CD4-positive, alpha-beta T cell (primary cell): Measurements from ENCODE around the gene WIZ. TPM values are rescaled to one million over a fixed set of nuclear protein-coding genes. Genes with fewer than 3 reads are reported as not detected.
"Not testable (repeated sequence)": the region's sequence is repeated elsewhere in the genome, so short reads cannot be mapped to it uniquely, and the experiment has no call there.

Experiments
- ATAC-seq: fragments of 200-7000 bp; cut with Tn5 transposase; one replicate; pipeline ENCODE4 v1.10.0; 2022; ENCODE audit warnings: mild to moderate bottlenecking; ENCODE audit not compliant: poor library complexity
- CTCF ChIA-PET: fragments of 350-600 bp; sonication (Branson Sonifier 250); formaldehyde crosslinking; loops from one replicate; lab custom pipeline; 2021; ENCODE audit warnings: antibody characterized with exemption, inconsistent platforms; lab: Charles Lee
- POLR2A ChIA-PET: fragments of 350-600 bp; sonication (Branson Sonifier 250); formaldehyde crosslinking; loops from one replicate; lab custom pipeline; 2021; ENCODE audit warnings: antibody characterized with exemption, inconsistent platforms; lab: Charles Lee
- DNase-seq, 14 experiments: peaks; one replicate each; pipeline ENCODE4 v3.0.0-alpha.2; 2013 to 2020; ENCODE audit warnings: mixed read lengths in 2 of 14
- H3K27ac ChIP-seq, 2 donors: one replicate each; pipeline versions ENCODE4 v1.5.1 to v1.7.0; 2013; ENCODE audit warnings: low read length in 2 of 2, low read depth in 1 of 2, mild to moderate bottlenecking in 1 of 2
- H3K27me3 ChIP-seq, 2 experiments: 1 replicate in 1 of 2; 2 replicates in 1 of 2; pipeline versions ENCODE4 v1.6.1 to v1.7.0; 2013; ENCODE audit warnings: low read length in 2 of 2, control low read depth in 1 of 2, mild to moderate bottlenecking in 1 of 2, moderate library complexity in 1 of 2; ENCODE audit not compliant: insufficient read depth in 2 of 2, control insufficient read depth in 1 of 2
- H3K36me3 ChIP-seq: one replicate; pipeline ENCODE4 v1.6.1; 2013; ENCODE audit warnings: low read length, control low read depth; ENCODE audit not compliant: insufficient read depth
- H3K4me1 ChIP-seq: one replicate; pipeline ENCODE4 v1.6.1; 2013; ENCODE audit warnings: low read length, control low read depth; ENCODE audit not compliant: insufficient read depth
- H3K4me3 ChIP-seq: one replicate; pipeline ENCODE4 v1.5.1; 2013; ENCODE audit warnings: mild to moderate bottlenecking, low read length, moderate library complexity
- H3K9me3 ChIP-seq, 2 experiments: 1 replicate in 1 of 2; 2 replicates in 1 of 2; pipeline versions ENCODE4 v1.6.1 to v1.7.0; 2013; ENCODE audit warnings: low read length in 2 of 2, mild to moderate bottlenecking in 2 of 2, control low read depth in 1 of 2, moderate library complexity in 1 of 2; ENCODE audit not compliant: control insufficient read depth in 1 of 2, insufficient read depth in 1 of 2
- H3K27ac Mint-ChIP-seq: one replicate; pipeline ENCODE4 v1.8.0; 2020; ENCODE audit warnings: mixed read lengths
- H3K27me3 Mint-ChIP-seq: one replicate; pipeline ENCODE4 v1.8.0; 2021; ENCODE audit warnings: mixed read lengths
- H3K36me3 Mint-ChIP-seq: one replicate; pipeline ENCODE4 v1.8.0; 2021; ENCODE audit warnings: low read depth, mixed read lengths
- H3K4me1 Mint-ChIP-seq: one replicate; pipeline ENCODE4 v1.8.0; 2021; ENCODE audit warnings: low read depth, mixed read lengths
- H3K4me3 Mint-ChIP-seq: one replicate; pipeline ENCODE4 v1.8.0; 2020; ENCODE audit warnings: mild to moderate bottlenecking, mixed read lengths
- H3K9me3 Mint-ChIP-seq: one replicate; pipeline ENCODE4 v1.8.0; 2020; ENCODE audit warnings: mixed read lengths
- CTCF ChIP-seq: fragments of 200-600 bp; IDR thresholded peaks from one replicate; pipeline ENCODE4 v1.8.0; 2022; ENCODE audit warnings: antibody characterized with exemption, mild to moderate bottlenecking
- intact Hi-C, 2 experiments: fragments of 100-400 bp; cut with DNase I in 1 of 2; cut with micrococcal nuclease in 1 of 2; formaldehyde crosslinking; loops; one replicate each; pipeline versions ENCODE4 v1.15.1 to v1.9.0; 2023 to 2025; cut with DNase I, micrococcal nuclease
- total RNA-seq, 174 experiments: library from RNA in 2 of 174; stranded (reverse) in 2 of 174; gene quantifications; one replicate each; pipeline ENCODE4 v1.2.3 and lab custom pipeline; 2021 to 2026

The WIZ gene
- total RNA-seq, 2 experiments from 2014 or later: 12.9 to 14.3 TPM

GRCh38 chr19:15476325-15476724, 26.6 kb upstream of the WIZ start:
- H3K27ac Mint-ChIP-seq: no peak overlapping the region
- ChIA-PET CTCF (interaction anchor here (1.6 kb wide), 1 partner anchor 79 kb away, joined by 3 read pairs; no protein-coding TSS in a partner anchor), POLR2A (interaction anchor here (2.6 to 3.4 kb wide), 2 partner anchors 13 to 75 kb away, joined by 7 to 17 read pairs; partner anchors contain the start of gene RASAL3)
- no peaks in the 10 kb centered on the region for H3K9me3 Mint-ChIP-seq
- no peaks in the 10 kb centered on the region for H3K36me3 Mint-ChIP-seq
- DNase-seq (no peak), ATAC-seq (no peak)
- no peaks in the 10 kb centered on the region for H3K36me3 ChIP-seq
- H3K27ac ChIP-seq: no peak overlapping the region
- no peak for TF ChIP-seq CTCF
- H3K4me3 ChIP-seq: no peak overlapping the region
- peaks cover 41% of the 10 kb centered on the region for H3K4me1 Mint-ChIP-seq
- H3K9me3 ChIP-seq: peaks cover 0 to 9% of the 10 kb centered on the region in 2 experiments
- H3K27me3 Mint-ChIP-seq: no peaks in the 10 kb centered on the region
- H3K4me3 Mint-ChIP-seq: no peak overlapping the region
- H3K27me3 ChIP-seq: no peaks in the 10 kb centered on the region
- intact Hi-C loops: loop anchor here in 1 of 2 experiments (5.0 kb wide), 1 partner anchor 56 kb away; no protein-coding TSS in a partner anchor
- H3K4me1 ChIP-seq: peaks cover 37% of the 10 kb centered on the region

GRCh38 chr19:15475611-15476010, 25.9 kb upstream of the WIZ start:
- ChIA-PET POLR2A (no interaction called here), CTCF (interaction anchor here (1.6 kb wide), 1 partner anchor 80 kb away, joined by 3 read pairs; no protein-coding TSS in a partner anchor)
- Histone ChIP-seq H3K4me3 (no peak overlapping the region), H3K4me1 (peaks cover 37% of the 10 kb centered on the region), H3K27ac (no peak overlapping the region), H3K9me3 (peaks cover 0 to 9% of the 10 kb centered on the region in 2 experiments), H3K36me3 (no peaks in the 10 kb centered on the region), H3K27me3 (no peaks in the 10 kb centered on the region)
- no peaks in the 10 kb centered on the region for H3K36me3 Mint-ChIP-seq
- DNase-seq: no peak
- no peaks in the 10 kb centered on the region for H3K9me3 Mint-ChIP-seq
- no peak for TF ChIP-seq CTCF
- no peaks in the 10 kb centered on the region for H3K27me3 Mint-ChIP-seq
- H3K4me3 Mint-ChIP-seq: no peak overlapping the region
- intact Hi-C loops: loop anchor here in 1 of 2 experiments (5.0 kb wide), 1 partner anchor 57 kb away; no protein-coding TSS in a partner anchor
- H3K4me1 Mint-ChIP-seq: peaks cover 41% of the 10 kb centered on the region
- ATAC-seq: no peak
- no peak overlapping the region for H3K27ac Mint-ChIP-seq

GRCh38 chr19:15475169-15475568, 25.4 kb upstream of the WIZ start:
- Mint-ChIP-seq H3K4me1 (peaks cover 38% of the 10 kb centered on the region), H3K27ac (no peak overlapping the region), H3K36me3 (no peaks in the 10 kb centered on the region), H3K27me3 (no peaks in the 10 kb centered on the region), H3K4me3 (no peak overlapping the region), H3K9me3 (no peaks in the 10 kb centered on the region)
- Histone ChIP-seq H3K9me3 (peaks cover 0 to 9% of the 10 kb centered on the region in 2 experiments), H3K36me3 (no peaks in the 10 kb centered on the region), H3K27ac (no peak overlapping the region), H3K27me3 (no peaks in the 10 kb centered on the region), H3K4me1 (peaks cover 35% of the 10 kb centered on the region), H3K4me3 (no peak overlapping the region)
- no peak for ATAC-seq
- intact Hi-C loops: loop anchor here in 1 of 2 experiments (5.0 kb wide), 1 partner anchor 57 kb away; no protein-coding TSS in a partner anchor
- CTCF ChIA-PET: interaction anchor here (1.6 kb wide), 1 partner anchor 80 kb away, joined by 3 read pairs; no protein-coding TSS in a partner anchor
- no peak for TF ChIP-seq CTCF
- DNase-seq: no peak
- POLR2A ChIA-PET: no interaction called here

- H3K9me3 ChIP-seq, DNase-seq, H3K27ac ChIP-seq, H3K36me3 Mint-ChIP-seq, ATAC-seq, H3K27ac Mint-ChIP-seq, intact Hi-C loops, H3K36me3 ChIP-seq, H3K27me3 ChIP-seq, H3K27me3 Mint-ChIP-seq, H3K9me3 Mint-ChIP-seq, CTCF ChIA-PET, H3K4me3 ChIP-seq: not testable (repeated sequence)
- Mint-ChIP-seq H3K4me1 (peaks cover 38% of the 10 kb centered on the region), H3K4me3 (peak overlapping the region; percentile 18)
- H3K4me1 ChIP-seq: peaks cover 34% of the 10 kb centered on the region
- POLR2A ChIA-PET: interaction anchor here (1.1 to 1.3 kb wide), 5 partner anchors 10 to 724 kb away, joined by 3 to 6 read pairs (median 3); partner anchors contain the start of genes AKAP8, AKAP8L, AP1M1 and RASAL3
These were observed 24.1 kb upstream of the WIZ start for GRCh38 chr19:15473821-15474220.
